Suprapubic skin (tissue), 4 donors: ENCODE results near the gene FAM83G. TPM values are rescaled to one million over a fixed set of nuclear protein-coding genes. Genes with fewer than 3 reads are reported as not detected.
"Not testable (repeated sequence)": the region's sequence is repeated elsewhere in the genome, so short reads cannot be mapped to it uniquely, and the experiment has no call there.

Experiments
- DNase-seq, 2 donors: peaks; one replicate each; pipeline ENCODE4 v3.0.0-alpha.2; 2019; ENCODE audit warnings: low spot score in 2 of 2
- H3K27ac ChIP-seq: fragments of 200-600 bp; sonication (generic); one replicate; pipeline ENCODE4 v1.5.1; 2019
- H3K27me3 ChIP-seq: fragments of 200-600 bp; sonication (generic); one replicate; pipeline ENCODE4 v1.5.1; 2019
- H3K36me3 ChIP-seq: fragments of 200-600 bp; sonication (generic); one replicate; pipeline ENCODE4 v1.5.1; 2019
- H3K4me1 ChIP-seq: fragments of 200-600 bp; sonication (generic); one replicate; pipeline ENCODE4 v1.5.1; 2019
- H3K4me3 ChIP-seq: fragments of 200-600 bp; sonication (generic); one replicate; pipeline ENCODE4 v1.5.1; 2019; ENCODE audit warnings: mild to moderate bottlenecking
- H3K9me3 ChIP-seq: fragments of 200-600 bp; sonication (generic); one replicate; pipeline ENCODE4 v1.5.1; 2019
- EP300 ChIP-seq: sonication (generic); formaldehyde crosslinking; IDR thresholded peaks from one replicate; pipeline ENCODE4 v1.6.1; 2017; ENCODE audit warnings: antibody characterized with exemption
- POLR2A ChIP-seq, 2 donors: fragments of 450-650 bp; IDR thresholded peaks; one replicate each; pipeline ENCODE4 v1.6.1; 2017; ENCODE audit warnings: antibody characterized with exemption in 2 of 2, mild to moderate bottlenecking in 2 of 2, moderate library complexity in 2 of 2
- POLR2AphosphoS5 ChIP-seq, 3 donors: sonication (generic); formaldehyde crosslinking; IDR thresholded peaks; one replicate each; pipeline ENCODE4 v1.6.1; 2017; ENCODE audit warnings: antibody characterized with exemption in 3 of 3
- WGBS: methylation state at CpG from one replicate; pipeline ENCODE4 v1.1.5; 2018; 5-methylcytosine and 5-hydroxymethylcytosine counted together
- total RNA-seq, 4 donors: library from RNA; depleted of rRNA; stranded (reverse); fragments of >200 nt; gene quantifications; one replicate each; pipeline ENCODE4 v1.1.0, GENCODE V29; 2016
- TF ChIP-seq, protein P1 (sequence below), 2 donors: fragments of 200-600 bp in 1 of 2; fragments of 450-650 bp in 1 of 2; sonication (generic) in 1 of 2; IDR thresholded peaks; one replicate each; pipeline ENCODE4 v1.5.1; 2016 to 2019; ENCODE audit warnings: antibody characterized with exemption in 2 of 2, mild to moderate bottlenecking in 1 of 2, moderate library complexity in 1 of 2

FAM83G gene
- total RNA-seq, 4 donors from 2014 or later, result 205 to 261 (median 210) TPM

DNA sequence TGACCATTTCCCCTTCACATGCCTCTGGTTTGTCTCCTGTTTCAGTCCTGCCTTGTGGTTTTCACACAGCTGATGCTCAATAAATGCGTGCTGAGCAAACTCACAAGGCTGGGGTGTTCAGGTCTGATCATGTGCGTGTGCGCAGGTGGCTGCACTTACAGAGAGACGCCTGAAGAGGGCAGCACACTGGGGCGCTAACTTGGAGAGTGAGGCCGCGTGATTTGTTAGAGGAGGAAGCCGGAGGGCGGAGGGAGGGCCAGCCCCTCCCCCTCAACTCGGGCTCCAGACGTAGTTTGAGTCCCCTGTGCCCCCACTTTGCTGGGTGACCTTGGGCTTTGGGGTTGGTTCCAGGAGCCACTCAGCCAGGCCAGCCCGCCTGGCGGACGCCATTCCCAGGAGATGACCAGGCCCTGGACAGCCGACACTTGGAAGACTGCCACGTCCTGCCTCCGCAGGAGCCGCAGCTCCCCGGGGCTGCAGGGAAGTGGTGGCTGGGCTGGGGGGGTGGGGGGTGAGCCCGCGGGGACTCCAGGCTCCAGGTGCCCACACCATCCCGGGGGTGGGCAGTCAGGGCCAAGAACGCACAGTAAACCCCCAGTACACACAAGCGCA is 27.9 kb upstream of the FAM83G start:
- not testable (repeated sequence) for H3K4me3 ChIP-seq, DNase-seq, H3K36me3 ChIP-seq, H3K27me3 ChIP-seq, H3K4me1 ChIP-seq, H3K9me3 ChIP-seq, H3K27ac ChIP-seq
- WGBS, result no CpG with 5 or more reads among the region's 24 CpGs

DNA sequence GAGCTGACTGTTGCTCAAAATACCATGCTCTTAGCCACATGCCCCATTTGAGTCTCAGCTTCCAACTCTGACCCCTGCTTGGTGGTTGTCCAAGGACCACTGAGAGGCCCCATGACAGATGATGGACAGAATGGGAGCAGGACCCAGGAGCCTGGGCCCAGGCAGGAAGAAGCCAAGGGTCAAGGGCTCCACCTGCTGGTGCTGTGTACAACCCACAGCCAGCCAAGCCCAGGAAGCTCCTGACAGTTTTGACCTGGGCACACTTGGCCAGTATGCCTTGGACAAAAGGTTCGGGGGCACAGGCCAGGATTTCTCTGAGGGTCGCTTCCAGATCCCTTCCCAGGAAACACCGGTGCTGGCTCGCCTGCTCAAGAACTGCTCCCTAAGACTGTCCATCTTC is 27.2 kb upstream of the FAM83G start:
- H3K4me3 ChIP-seq, H3K27ac ChIP-seq, H3K9me3 ChIP-seq, H3K36me3 ChIP-seq, H3K27me3 ChIP-seq, H3K4me1 ChIP-seq: not testable (repeated sequence)
- no CpG with 5 or more reads among the region's 4 CpGs for WGBS
- DNase-seq, result peak in 1 of 2 donors; percentile 56
- TF ChIP-seq, protein P1, sequence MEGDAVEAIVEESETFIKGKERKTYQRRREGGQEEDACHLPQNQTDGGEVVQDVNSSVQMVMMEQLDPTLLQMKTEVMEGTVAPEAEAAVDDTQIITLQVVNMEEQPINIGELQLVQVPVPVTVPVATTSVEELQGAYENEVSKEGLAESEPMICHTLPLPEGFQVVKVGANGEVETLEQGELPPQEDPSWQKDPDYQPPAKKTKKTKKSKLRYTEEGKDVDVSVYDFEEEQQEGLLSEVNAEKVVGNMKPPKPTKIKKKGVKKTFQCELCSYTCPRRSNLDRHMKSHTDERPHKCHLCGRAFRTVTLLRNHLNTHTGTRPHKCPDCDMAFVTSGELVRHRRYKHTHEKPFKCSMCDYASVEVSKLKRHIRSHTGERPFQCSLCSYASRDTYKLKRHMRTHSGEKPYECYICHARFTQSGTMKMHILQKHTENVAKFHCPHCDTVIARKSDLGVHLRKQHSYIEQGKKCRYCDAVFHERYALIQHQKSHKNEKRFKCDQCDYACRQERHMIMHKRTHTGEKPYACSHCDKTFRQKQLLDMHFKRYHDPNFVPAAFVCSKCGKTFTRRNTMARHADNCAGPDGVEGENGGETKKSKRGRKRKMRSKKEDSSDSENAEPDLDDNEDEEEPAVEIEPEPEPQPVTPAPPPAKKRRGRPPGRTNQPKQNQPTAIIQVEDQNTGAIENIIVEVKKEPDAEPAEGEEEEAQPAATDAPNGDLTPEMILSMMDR (IDR thresholded peaks at IDR 0.05), result peak in 1 of 2 donors; percentile 30

DNA sequence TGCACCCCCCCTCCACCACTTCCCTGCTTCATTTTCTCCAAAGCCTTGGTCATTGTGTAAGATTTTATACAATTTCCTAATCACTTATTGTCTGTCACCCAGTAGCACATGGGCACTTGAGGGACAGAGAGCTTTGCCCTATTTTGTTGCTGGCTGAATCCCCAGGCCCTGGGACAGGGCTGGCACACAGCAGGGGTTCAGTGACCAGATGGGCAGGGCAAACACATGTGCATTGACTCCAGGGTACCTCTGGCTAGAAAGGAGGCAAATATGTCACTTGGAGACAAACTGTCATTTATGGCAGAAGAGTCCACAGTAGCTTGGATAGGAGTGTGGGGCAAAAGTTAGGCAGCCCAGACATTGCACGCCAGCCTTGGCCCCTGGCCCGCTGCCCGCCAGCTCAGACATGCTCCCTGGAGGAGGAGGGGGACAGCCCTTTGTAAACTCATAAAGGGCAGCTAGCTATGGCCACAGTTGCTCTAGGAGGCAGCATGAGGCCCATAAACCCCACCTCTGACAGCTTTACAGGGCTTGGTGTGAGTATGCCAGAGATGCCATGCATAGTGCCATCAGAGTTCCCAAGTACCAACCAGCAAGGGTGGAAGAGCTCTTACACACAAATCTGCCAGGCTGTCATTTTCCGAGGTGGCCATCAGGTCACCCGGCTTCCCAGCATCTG is 26.3 kb upstream of the FAM83G start:
- not testable (repeated sequence) for H3K4me1 ChIP-seq, H3K36me3 ChIP-seq, H3K27ac ChIP-seq, H3K9me3 ChIP-seq, H3K4me3 ChIP-seq, H3K27me3 ChIP-seq, DNase-seq
- WGBS, result no CpG with 5 or more reads among the region's 5 CpGs

DNA sequence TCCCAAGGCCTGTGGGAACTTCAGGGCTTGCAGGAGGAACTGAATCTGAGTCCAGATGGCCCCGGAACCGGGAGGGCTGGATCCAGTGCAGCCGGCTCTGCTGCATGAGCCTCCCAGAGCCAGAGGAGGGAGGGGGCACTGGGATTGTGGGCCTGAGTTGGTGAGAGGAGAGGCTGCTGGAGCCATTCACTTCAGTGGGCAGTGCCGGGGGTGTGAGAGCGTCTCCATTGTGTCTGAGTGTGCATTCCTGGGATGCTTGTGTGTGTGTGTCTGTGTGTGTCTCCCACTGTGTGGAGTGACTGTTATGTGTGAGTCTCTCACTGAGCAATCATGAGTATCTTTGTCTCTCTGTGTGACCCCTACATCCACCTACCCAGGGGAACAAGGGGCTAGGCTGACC is 25.2 kb upstream of the FAM83G start:
- not testable (repeated sequence) for H3K27ac ChIP-seq, H3K27me3 ChIP-seq, H3K36me3 ChIP-seq, H3K9me3 ChIP-seq, H3K4me3 ChIP-seq, H3K4me1 ChIP-seq, DNase-seq
- no CpG with 5 or more reads among the region's 5 CpGs for WGBS

DNA sequence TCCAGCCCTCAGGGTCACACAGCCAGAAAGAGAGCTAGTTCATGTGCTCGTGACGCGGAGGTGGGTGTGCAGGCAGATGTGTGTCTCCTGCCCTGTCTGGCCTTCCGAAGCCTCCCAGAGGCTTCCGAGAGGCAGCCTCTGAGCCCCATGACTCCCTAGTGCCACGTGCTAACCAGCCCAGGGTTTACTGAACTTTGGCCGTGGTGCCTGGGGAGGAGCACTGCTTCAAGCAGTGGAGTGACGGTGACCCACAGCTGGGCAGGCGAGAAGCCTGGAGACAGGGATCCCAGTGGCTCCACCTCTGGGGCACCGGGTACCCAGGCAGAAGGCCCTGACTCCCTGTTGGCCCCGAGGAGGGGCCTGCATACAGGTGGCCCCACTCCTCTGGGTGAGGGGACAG is 24.1 kb upstream of the FAM83G start:
- WGBS, result no CpG with 5 or more reads among the region's 11 CpGs

DNA sequence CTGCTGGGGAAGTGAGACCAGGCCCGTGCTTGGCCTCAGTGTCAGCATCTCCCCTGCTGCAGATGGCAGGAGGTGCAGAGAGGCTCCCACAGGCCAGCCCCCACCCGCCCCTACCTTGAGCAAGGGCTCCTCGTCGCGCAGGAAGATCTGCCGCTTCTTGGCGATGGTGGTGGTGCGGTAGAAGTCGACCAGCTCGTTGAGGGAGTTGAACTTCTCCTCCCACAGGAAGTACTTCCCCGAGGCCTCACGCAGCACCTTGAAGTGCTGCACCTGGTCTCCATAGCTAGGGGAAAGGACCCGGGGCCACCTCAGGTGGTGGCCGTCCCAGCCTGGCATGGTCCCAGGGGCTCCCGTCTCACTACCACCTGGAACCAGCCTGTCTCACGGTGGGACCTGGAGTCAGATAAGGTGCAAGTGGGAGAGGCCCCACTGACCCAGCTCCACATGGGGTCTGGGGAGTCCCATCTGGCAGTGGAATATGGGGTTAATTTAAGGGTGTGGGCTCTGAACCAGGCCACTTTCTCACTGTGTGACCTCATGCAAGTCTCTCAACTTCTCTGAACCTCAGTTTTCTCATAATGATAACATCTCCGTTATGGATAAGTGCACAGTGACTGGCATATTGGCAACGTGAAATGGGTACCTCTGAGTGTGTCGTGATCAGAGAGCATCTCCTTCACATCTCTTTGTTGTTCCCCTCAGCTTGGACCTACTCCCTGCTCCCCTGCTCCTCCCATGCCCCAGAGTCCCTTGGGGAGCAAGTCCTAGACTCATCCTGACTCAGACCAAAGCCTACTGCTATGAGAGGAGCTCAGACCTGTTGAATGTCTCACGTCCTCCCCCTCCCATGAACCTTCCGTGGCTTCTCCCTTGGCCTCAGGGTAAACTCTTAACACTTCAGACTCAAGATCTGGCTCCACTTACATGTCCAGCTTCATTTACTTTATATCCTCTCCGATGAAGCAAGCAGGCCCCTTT is 19.8 kb upstream of the FAM83G start:
- Histone ChIP-seq H3K36me3 (no peaks in the 10 kb centered on the region), H3K27ac (no peak overlapping the region), H3K4me3 (no peak overlapping the region), H3K9me3 (no peaks in the 10 kb centered on the region), H3K27me3 (no peaks in the 10 kb centered on the region), H3K4me1 (no peaks in the 10 kb centered on the region)
- TF ChIP-seq, protein P1 (IDR thresholded peaks at IDR 0.05), result no peak
- TF ChIP-seq POLR2AphosphoS5 (IDR thresholded peaks at IDR 0.05) (no peak), POLR2A (IDR thresholded peaks at IDR 0.05) (no peak), EP300 (no peak)
- WGBS, result 73% methylated on average over 11 of the region's 22 CpGs
- peak; percentile 58 to 76 for DNase-seq

More for the DNA sequence above, 24.1 kb upstream of the FAM83G start:
- not testable (repeated sequence) for H3K27ac ChIP-seq, H3K4me3 ChIP-seq, H3K4me1 ChIP-seq, H3K27me3 ChIP-seq, H3K36me3 ChIP-seq, DNase-seq, H3K9me3 ChIP-seq

DNA sequence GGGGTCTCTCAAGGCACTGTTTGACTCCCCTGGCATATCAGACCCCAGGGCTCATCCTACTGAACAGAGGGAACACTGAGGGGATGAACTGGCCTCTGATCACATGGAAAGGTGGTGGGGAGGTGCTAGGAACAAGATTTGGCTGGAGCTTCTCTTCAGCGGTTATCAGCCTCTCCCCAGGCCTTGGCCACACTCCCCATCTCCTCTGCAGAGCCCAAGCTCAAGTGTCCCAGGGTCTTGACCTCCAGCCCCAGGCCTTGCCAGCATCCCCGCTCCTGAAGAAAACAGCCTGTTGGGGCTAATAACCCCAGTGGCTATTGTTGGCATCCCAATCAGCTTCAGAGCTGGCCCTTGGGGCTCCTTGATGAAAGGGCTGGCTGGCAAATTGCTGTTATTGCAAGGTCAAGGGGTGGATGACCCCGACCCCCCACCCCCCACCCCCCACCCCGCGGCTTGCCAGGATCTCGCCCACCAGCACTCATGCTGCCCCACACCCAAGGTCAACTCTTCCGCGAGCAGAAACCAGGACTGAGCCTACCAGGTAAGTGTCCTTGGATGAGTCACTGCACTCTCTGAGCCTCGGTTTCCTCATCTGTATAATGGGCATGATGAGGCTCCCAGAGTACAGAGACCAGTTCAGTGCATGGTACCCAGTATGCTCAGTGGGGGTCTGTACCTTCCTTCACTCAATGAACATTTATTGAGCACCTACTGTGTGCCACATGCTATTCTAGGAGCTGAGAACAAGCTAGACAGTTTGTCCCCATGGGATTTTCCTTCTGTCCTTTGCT is 18.8 kb upstream of the FAM83G start:
- 40% methylated on average over 1 of the region's 9 CpGs for WGBS

More for the DNA sequence above, 18.8 kb upstream of the FAM83G start:
- TF ChIP-seq, protein P1 (IDR thresholded peaks at IDR 0.05), result no peak
- TF ChIP-seq POLR2AphosphoS5 (IDR thresholded peaks at IDR 0.05) (no peak), POLR2A (IDR thresholded peaks at IDR 0.05) (no peak), EP300 (no peak)
- Histone ChIP-seq H3K36me3 (no peaks in the 10 kb centered on the region), H3K27ac (no peak overlapping the region), H3K9me3 (no peaks in the 10 kb centered on the region), H3K4me1 (peaks cover 2% of the 10 kb centered on the region), H3K4me3 (no peak overlapping the region), H3K27me3 (no peaks in the 10 kb centered on the region)
- no peak for DNase-seq
